Measurements from ENCODE around the gene SELENOH. TPM values are rescaled to one million over a fixed set of nuclear protein-coding genes. Genes with fewer than 3 reads are reported as not detected.

SELENOH gene
- total RNA-seq, 1 donor from 2014 or later, result 123 TPM

- Histone ChIP-seq H3K36me3 (ENCODE audit: insufficient read depth, low read length) (no peaks in the 10 kb centered on the region), H3K27me3 (ENCODE audit: insufficient read depth, low read length) (no peaks in the 10 kb centered on the region), H3K4me2 (ENCODE audit: low read length) (no peak overlapping the region), H3K27ac (ENCODE audit: low read depth, low read length) (no peak overlapping the region), H3K9me3 (ENCODE audit: insufficient read depth, low read depth, low read length) (no peaks in the 10 kb centered on the region), H3K9ac (ENCODE audit: low read length) (no peak overlapping the region), H3K4me3 (ENCODE audit: insufficient read depth, low read depth, low read length) (no peak overlapping the region), H2AFZ (ENCODE audit: low read depth, low read length) (no peak overlapping the region), H3K79me2 (ENCODE audit: insufficient read depth, low read length) (peaks cover 16% of the 10 kb centered on the region), H4K20me1 (ENCODE audit: insufficient read depth, low read length) (peaks cover 9% of the 10 kb centered on the region), H3K4me1 (ENCODE audit: insufficient read depth, low read length) (no peaks in the 10 kb centered on the region)
- Mint-ChIP-seq H3K36me3 (ENCODE audit: low read depth, unreplicated experiment) (no peaks in the 10 kb centered on the region), H3K9me3 (ENCODE audit: unreplicated experiment) (no peaks in the 10 kb centered on the region), H3K27ac (ENCODE audit: unreplicated experiment) (no peak overlapping the region), H3K27me3 (ENCODE audit: low read depth, unreplicated experiment) (no peaks in the 10 kb centered on the region), H3K4me3 (ENCODE audit: unreplicated experiment) (no peak overlapping the region), H3K4me1 (ENCODE audit: low read depth, unreplicated experiment) (no peaks in the 10 kb centered on the region)
- TF ChIP-seq, protein P1, sequence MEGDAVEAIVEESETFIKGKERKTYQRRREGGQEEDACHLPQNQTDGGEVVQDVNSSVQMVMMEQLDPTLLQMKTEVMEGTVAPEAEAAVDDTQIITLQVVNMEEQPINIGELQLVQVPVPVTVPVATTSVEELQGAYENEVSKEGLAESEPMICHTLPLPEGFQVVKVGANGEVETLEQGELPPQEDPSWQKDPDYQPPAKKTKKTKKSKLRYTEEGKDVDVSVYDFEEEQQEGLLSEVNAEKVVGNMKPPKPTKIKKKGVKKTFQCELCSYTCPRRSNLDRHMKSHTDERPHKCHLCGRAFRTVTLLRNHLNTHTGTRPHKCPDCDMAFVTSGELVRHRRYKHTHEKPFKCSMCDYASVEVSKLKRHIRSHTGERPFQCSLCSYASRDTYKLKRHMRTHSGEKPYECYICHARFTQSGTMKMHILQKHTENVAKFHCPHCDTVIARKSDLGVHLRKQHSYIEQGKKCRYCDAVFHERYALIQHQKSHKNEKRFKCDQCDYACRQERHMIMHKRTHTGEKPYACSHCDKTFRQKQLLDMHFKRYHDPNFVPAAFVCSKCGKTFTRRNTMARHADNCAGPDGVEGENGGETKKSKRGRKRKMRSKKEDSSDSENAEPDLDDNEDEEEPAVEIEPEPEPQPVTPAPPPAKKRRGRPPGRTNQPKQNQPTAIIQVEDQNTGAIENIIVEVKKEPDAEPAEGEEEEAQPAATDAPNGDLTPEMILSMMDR (IDR thresholded peaks at IDR 0.05; ENCODE audit: insufficient read depth, low read depth, low read length), result no peak
- TF ChIP-seq EZH2 (IDR thresholded peaks at IDR 0.05; ENCODE audit: insufficient read depth, low read length), result no peak
- FAIRE-seq (no peak), DNase-seq (ENCODE audit: low read depth) (no peak)
These were observed 16.9 kb downstream of the SELENOH start for GRCh38 chr11:57758174-57758573.

GRCh38 chr11:57761301-57762234, 20.3 kb downstream of the SELENOH start, which contains the start of gene CTNND1:
CTNND1 (plus strand) TSS chr11:57761802; CDS start chr11:57791479, 29,677 bp downstream.
- TF ChIP-seq, protein P1 (IDR thresholded peaks at IDR 0.05; ENCODE audit: insufficient read depth, low read depth, low read length), result no peak
- TF ChIP-seq EZH2 (IDR thresholded peaks at IDR 0.05; ENCODE audit: insufficient read depth, low read length), result no peak
- H4K20me1 ChIP-seq (ENCODE audit: insufficient read depth, low read length), result peaks cover 43% of the 10 kb centered on the region
- H3K4me2 ChIP-seq (ENCODE audit: low read length), result peak within 1 kb of the TSS; percentile 86
- H3K27ac ChIP-seq (ENCODE audit: low read depth, low read length), result peak within 1 kb of the TSS; percentile 94
- peak within 1 kb of the TSS; percentile 95 for H3K4me3 ChIP-seq (ENCODE audit: insufficient read depth, low read depth, low read length)
- DNase-seq (ENCODE audit: low read depth) (peak; percentile 96), FAIRE-seq (no peak)
- H3K9me3 Mint-ChIP-seq (ENCODE audit: unreplicated experiment), result no peaks in the 10 kb centered on the region
- no peaks in the 10 kb centered on the region for H3K27me3 ChIP-seq (ENCODE audit: insufficient read depth, low read length)
- no peaks in the 10 kb centered on the region for H3K27me3 Mint-ChIP-seq (ENCODE audit: low read depth, unreplicated experiment)
- H3K4me1 Mint-ChIP-seq (ENCODE audit: low read depth, unreplicated experiment), result peaks cover 11% of the 10 kb centered on the region
- peak within 1 kb of the TSS; percentile 91 for H3K4me3 Mint-ChIP-seq (ENCODE audit: unreplicated experiment)
- H3K9ac ChIP-seq (ENCODE audit: low read length), result peak within 1 kb of the TSS; percentile 97
- peak within 1 kb of the TSS; percentile 79 for H2AFZ ChIP-seq (ENCODE audit: low read depth, low read length)
- H3K36me3 ChIP-seq (ENCODE audit: insufficient read depth, low read length), result no peaks in the 10 kb centered on the region
- peaks cover 2% of the 10 kb centered on the region for H3K36me3 Mint-ChIP-seq (ENCODE audit: low read depth, unreplicated experiment)
- H3K4me1 ChIP-seq (ENCODE audit: insufficient read depth, low read length), result peaks cover 13% of the 10 kb centered on the region
- H3K9me3 ChIP-seq (ENCODE audit: insufficient read depth, low read depth, low read length), result no peaks in the 10 kb centered on the region
- peaks cover 50% of the 10 kb centered on the region for H3K79me2 ChIP-seq (ENCODE audit: insufficient read depth, low read length)
- peak within 1 kb of the TSS; percentile 86 for H3K27ac Mint-ChIP-seq (ENCODE audit: unreplicated experiment)
